ENCODE results near the gene ZFPM1. TPM values are rescaled to one million over a fixed set of nuclear protein-coding genes. Genes with fewer than 3 reads are reported as not detected.

ZFPM1 gene
- total and polyA plus RNA-seq, 8 donors, result 3.6 to 22.5 (median 19.3) TPM

GRCh38 chr16:88446061-88446460 is 7.0 kb upstream of the ZFPM1 start:
- no peak for TF ChIP-seq CTCF (IDR thresholded peaks at IDR 0.05)
- no peak for FAIRE-seq
- no peak overlapping the region for H3K27ac ChIP-seq
- DNase-seq, result no peak
- H3K4me1 ChIP-seq, result no peaks in the 10 kb centered on the region
- ATAC-seq, result no peak
- no peak overlapping the region for H3K4me3 ChIP-seq
- 89 to 90% methylated on average over 25 of the region's 25 CpGs for WGBS, 2 donors
- H3K36me3 ChIP-seq, result no peaks in the 10 kb centered on the region
- no peaks in the 10 kb centered on the region for H3K27me3 ChIP-seq
- intact Hi-C loops (cut with DNase I), result loop anchor here in 2 of 3 donors (5.0 to 10.0 kb wide), 2 partner anchors 116 to 119 kb away; no protein-coding TSS in a partner anchor
- H3K9me3 ChIP-seq, result no peaks in the 10 kb centered on the region

GRCh38 chr16:88446736-88447135 is 6.3 kb upstream of the ZFPM1 start:
- no peak for TF ChIP-seq CTCF (IDR thresholded peaks at IDR 0.05)
- H3K36me3 ChIP-seq, result no peaks in the 10 kb centered on the region
- intact Hi-C loops (cut with DNase I), result loop anchor here in 2 of 3 donors (5.0 to 10.0 kb wide), 2 partner anchors 116 to 118 kb away; no protein-coding TSS in a partner anchor
- FAIRE-seq (no peak), ATAC-seq (no peak), DNase-seq (no peak)
- no peak overlapping the region for H3K27ac ChIP-seq
- H3K9me3 ChIP-seq, result no peaks in the 10 kb centered on the region
- no peaks in the 10 kb centered on the region for H3K4me1 ChIP-seq
- 94 to 95% methylated on average over 26 of the region's 26 CpGs for WGBS, 2 donors
- no peaks in the 10 kb centered on the region for H3K27me3 ChIP-seq
- H3K4me3 ChIP-seq, result no peak overlapping the region

GRCh38 chr16:88447881-88448280 is 5.2 kb upstream of the ZFPM1 start:
- no peak for ATAC-seq
- no peaks in the 10 kb centered on the region for H3K9me3 ChIP-seq
- no peak for DNase-seq
- TF ChIP-seq CTCF (IDR thresholded peaks at IDR 0.05), result no peak
- H3K36me3 ChIP-seq, result no peaks in the 10 kb centered on the region
- no peak overlapping the region for H3K4me3 ChIP-seq
- no peak for FAIRE-seq
- WGBS, 2 donors, result 41 to 43% methylated on average over 5 of the region's 5 CpGs
- intact Hi-C loops (cut with DNase I), result loop anchor here in 2 of 3 donors (5.0 to 10.0 kb wide), 2 partner anchors 114 to 117 kb away; no protein-coding TSS in a partner anchor
- H3K27me3 ChIP-seq, result no peaks in the 10 kb centered on the region
- H3K27ac ChIP-seq, result no peak overlapping the region
- H3K4me1 ChIP-seq, result peaks cover 0 to 6% (median 0%) of the 10 kb centered on the region in 3 donors

- ATAC-seq (no peak), DNase-seq (no peak), FAIRE-seq (no peak)
- 74 to 75% methylated on average over 26 of the region's 26 CpGs for WGBS, 2 donors
- no peak for TF ChIP-seq CTCF (IDR thresholded peaks at IDR 0.05)
- Histone ChIP-seq H3K27ac (no peak overlapping the region), H3K9me3 (no peaks in the 10 kb centered on the region), H3K4me3 (no peak overlapping the region), H3K27me3 (no peaks in the 10 kb centered on the region), H3K4me1 (peaks cover 0 to 6% (median 0%) of the 10 kb centered on the region in 3 donors), H3K36me3 (no peaks in the 10 kb centered on the region)
- intact Hi-C loops (cut with DNase I), result loop anchor here in 2 of 3 donors (5.0 to 10.0 kb wide), 2 partner anchors 114 to 116 kb away; no protein-coding TSS in a partner anchor
These were observed 4.4 kb upstream of the ZFPM1 start for GRCh38 chr16:88448461-88449266.

- TF ChIP-seq CTCF (IDR thresholded peaks at IDR 0.05), result no peak
- WGBS, 2 donors, result 82 to 87% methylated on average over 5 of the region's 5 CpGs
- intact Hi-C loops (cut with DNase I), result loop anchor here in 2 of 3 donors (5.0 to 10.0 kb wide), 2 partner anchors 113 to 116 kb away; no protein-coding TSS in a partner anchor
- H3K9me3 ChIP-seq, result no peaks in the 10 kb centered on the region
- no peak for FAIRE-seq
- no peaks in the 10 kb centered on the region for H3K27me3 ChIP-seq
- H3K4me3 ChIP-seq, result no peak overlapping the region
- no peaks in the 10 kb centered on the region for H3K36me3 ChIP-seq
- H3K4me1 ChIP-seq, result peaks cover 0 to 6% (median 0%) of the 10 kb centered on the region in 3 donors
- no peak overlapping the region for H3K27ac ChIP-seq
- ATAC-seq, result no peak
- DNase-seq, result no peak
These were observed 3.9 kb upstream of the ZFPM1 start for GRCh38 chr16:88449267-88449561.
